Measurements from ENCODE around the gene FYN.

DNA sequence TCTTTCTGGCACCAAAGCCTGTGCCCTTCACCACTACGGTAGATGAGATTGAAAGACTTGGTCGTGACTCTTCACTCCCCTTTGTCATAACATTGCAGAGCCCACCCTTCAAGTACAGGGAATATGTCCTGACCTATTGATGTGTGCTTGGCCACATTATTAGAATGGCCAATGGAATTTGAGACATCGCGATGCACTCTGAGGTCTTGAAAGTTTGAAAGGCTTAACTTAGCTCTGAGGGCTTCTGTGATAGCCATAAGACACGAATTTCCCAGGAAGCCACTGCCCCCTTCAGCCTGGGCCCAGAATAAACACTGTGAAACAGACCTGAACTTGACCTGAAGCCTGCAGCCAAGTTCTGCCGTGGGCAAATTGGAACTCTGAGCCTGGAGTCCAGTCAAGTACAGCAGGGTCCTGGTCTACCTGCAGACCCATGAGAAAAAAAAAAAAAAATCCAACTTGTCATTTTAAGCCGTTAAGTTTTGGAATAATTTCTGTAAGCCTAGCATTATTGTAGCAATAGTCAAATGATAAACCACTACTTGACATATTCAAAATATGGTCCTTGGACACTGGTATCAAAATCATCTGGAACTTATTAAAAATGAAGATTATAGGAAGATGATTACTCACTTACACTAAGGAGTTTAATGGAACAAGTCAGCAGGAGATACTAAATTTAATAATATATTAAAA lies 230.6 kb downstream of the FYN start:
- no peak for TF ChIP-seq EZH2phosphoT487 (IDR thresholded peaks at IDR 0.05; ENCODE audit: insufficient read depth, low read depth)
- TF ChIP-seq EZH2 (IDR thresholded peaks at IDR 0.05; ENCODE audit: insufficient read depth, poor library complexity, severe bottlenecking) = no peak
